Body of pancreas (tissue), 4 donors: Measurements from ENCODE around the gene NIT2. TPM values are rescaled to one million over a fixed set of nuclear protein-coding genes. Genes with fewer than 3 reads are reported as not detected.
"Not testable (repeated sequence)": the region's sequence is repeated elsewhere in the genome, so short reads cannot be mapped to it uniquely, and the experiment has no call there.

Source experiments
- ATAC-seq: fragments of 150-250 bp; one replicate; pipeline ENCODE4 v1.9.1; 2016
- DNase-seq, 4 donors: peaks; one replicate each; pipeline ENCODE4 v3.0.0-alpha.2; 2019
- H3K27ac ChIP-seq, 4 donors: fragments of 200-600 bp; sonication (generic); 1 replicate in 3 of 4; 2 replicates in 1 of 4; pipeline versions ENCODE4 v1.5.1 to v1.6.1; 2016 to 2019; ENCODE audit warnings: mild to moderate bottlenecking in 1 of 4, mixed read lengths in 1 of 4, moderate library complexity in 1 of 4
- H3K27me3 ChIP-seq, 2 donors: fragments of 200-600 bp; sonication (generic); one replicate each; pipeline ENCODE4 v1.6.0; 2016; ENCODE audit warnings: mild to moderate bottlenecking in 1 of 2
- H3K36me3 ChIP-seq, 2 donors: fragments of 200-600 bp; sonication (generic); replicated peaks in 1 of 2; 2 replicates each; pipeline ENCODE4 v1.5.1; 2016; ENCODE audit warnings: low read depth in 2 of 2; ENCODE audit not compliant: insufficient read depth in 1 of 2
- H3K4me1 ChIP-seq: fragments of 200-600 bp; sonication (generic); one replicate; pipeline ENCODE4 v1.6.0; 2016
- H3K4me3 ChIP-seq, 2 donors: fragments of 200-600 bp; sonication (generic); 1 replicate in 1 of 2; 2 replicates in 1 of 2; pipeline ENCODE4 v1.5.1; 2016 to 2019
- H3K9me3 ChIP-seq, 3 donors: fragments of 200-600 bp; sonication (generic); 1 replicate in 2 of 3; 2 replicates in 1 of 3; pipeline ENCODE4 v1.5.1; 2016
- POLR2A ChIP-seq, 3 donors: fragments of 450-650 bp; IDR thresholded peaks; one replicate each; pipeline ENCODE4 v1.6.1; 2016; ENCODE audit warnings: antibody characterized with exemption in 3 of 3, mild to moderate bottlenecking in 2 of 3
- WGBS, 2 donors: methylation state at CpG; one replicate each; pipeline ENCODE4 v1.1.5; 2017; 5-methylcytosine and 5-hydroxymethylcytosine counted together
- intact Hi-C: fragments of 100-400 bp; cut with DNase I; formaldehyde crosslinking; loops from one replicate; pipeline ENCODE4 v1.15.1; 2023
- total RNA-seq, 2 donors: library from RNA; depleted of rRNA; stranded (reverse); fragments of >200 nt; gene quantifications; one replicate each; pipeline ENCODE4 v1.1.0, GENCODE V29; 2016
- TF ChIP-seq, protein P1 (sequence below), 7 experiments: fragments of 450-650 bp in 4 of 7; fragments of 200-600 bp in 3 of 7; sonication (generic) in 3 of 7; IDR thresholded peaks; one replicate each; pipeline ENCODE4 v1.5.1; 2016 to 2019; ENCODE audit warnings: antibody characterized with exemption in 7 of 7

NIT2 gene
- total RNA-seq, 2 donors from 2014 or later, result 21.5 to 32.6 TPM

- intact Hi-C loops, result no loop called here
- DNase-seq (peak in 1 of 4 donors; percentile 15), ATAC-seq (no peak)
- Histone ChIP-seq H3K4me1 (peaks cover 13% of the 10 kb centered on the region), H3K27ac (peak overlapping the region; percentile 25 to 87 (median 86)), H3K4me3 (peak overlapping the region in 1 of 2 donors; percentile 43), H3K9me3 (no peaks in the 10 kb centered on the region), H3K36me3 (peaks cover 0 to 6% of the 10 kb centered on the region in 2 donors), H3K27me3 (no peaks in the 10 kb centered on the region)
- TF ChIP-seq POLR2A (IDR thresholded peaks at IDR 0.05), result no peak
- TF ChIP-seq, protein P1, sequence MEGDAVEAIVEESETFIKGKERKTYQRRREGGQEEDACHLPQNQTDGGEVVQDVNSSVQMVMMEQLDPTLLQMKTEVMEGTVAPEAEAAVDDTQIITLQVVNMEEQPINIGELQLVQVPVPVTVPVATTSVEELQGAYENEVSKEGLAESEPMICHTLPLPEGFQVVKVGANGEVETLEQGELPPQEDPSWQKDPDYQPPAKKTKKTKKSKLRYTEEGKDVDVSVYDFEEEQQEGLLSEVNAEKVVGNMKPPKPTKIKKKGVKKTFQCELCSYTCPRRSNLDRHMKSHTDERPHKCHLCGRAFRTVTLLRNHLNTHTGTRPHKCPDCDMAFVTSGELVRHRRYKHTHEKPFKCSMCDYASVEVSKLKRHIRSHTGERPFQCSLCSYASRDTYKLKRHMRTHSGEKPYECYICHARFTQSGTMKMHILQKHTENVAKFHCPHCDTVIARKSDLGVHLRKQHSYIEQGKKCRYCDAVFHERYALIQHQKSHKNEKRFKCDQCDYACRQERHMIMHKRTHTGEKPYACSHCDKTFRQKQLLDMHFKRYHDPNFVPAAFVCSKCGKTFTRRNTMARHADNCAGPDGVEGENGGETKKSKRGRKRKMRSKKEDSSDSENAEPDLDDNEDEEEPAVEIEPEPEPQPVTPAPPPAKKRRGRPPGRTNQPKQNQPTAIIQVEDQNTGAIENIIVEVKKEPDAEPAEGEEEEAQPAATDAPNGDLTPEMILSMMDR (IDR thresholded peaks at IDR 0.05), result no peak
- 66 to 74% methylated on average over 14 of the region's 14 CpGs for WGBS, 2 donors
Observed at GRCh38 chr3:100335434-100335833, 877 bp downstream of the NIT2 start.

- H3K36me3 ChIP-seq, H3K9me3 ChIP-seq, H3K27ac ChIP-seq, DNase-seq, H3K27me3 ChIP-seq, intact Hi-C loops, ATAC-seq, H3K4me3 ChIP-seq: not testable (repeated sequence)
- 89 to 91% methylated on average over 10 of the region's 10 CpGs for WGBS, 2 donors
- H3K4me1 ChIP-seq, result peaks cover 13% of the 10 kb centered on the region
Observed at GRCh38 chr3:100336229-100336628, 1.7 kb downstream of the NIT2 start.

DNA sequence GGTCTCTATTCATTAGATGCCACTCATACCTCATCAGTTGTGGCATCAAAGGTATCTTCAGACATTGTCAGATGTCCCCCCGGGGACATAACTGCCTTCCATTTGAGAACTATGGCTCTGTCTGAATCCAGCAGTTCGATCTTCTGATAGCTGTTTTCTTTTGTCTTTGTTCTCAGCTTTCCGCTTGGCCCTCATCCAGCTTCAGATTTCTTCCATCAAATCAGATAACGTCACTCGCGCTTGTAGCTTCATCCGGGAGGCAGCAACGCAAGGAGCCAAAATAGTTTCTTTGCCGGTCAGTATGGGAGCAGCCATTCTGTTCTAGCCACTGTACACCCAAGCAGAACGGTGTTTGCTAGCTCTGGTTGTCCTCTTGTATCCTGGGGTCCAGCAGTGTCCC, 4.4 kb downstream of the NIT2 start:
- no peaks in the 10 kb centered on the region for H3K27me3 ChIP-seq
- H3K27ac ChIP-seq, result no peak overlapping the region
- H3K4me1 ChIP-seq, result peaks cover 12% of the 10 kb centered on the region
- no peak overlapping the region for H3K4me3 ChIP-seq
- no peak for TF ChIP-seq POLR2A (IDR thresholded peaks at IDR 0.05)
- TF ChIP-seq, protein P1 (IDR thresholded peaks at IDR 0.05), result no peak
- peaks cover 5 to 9% of the 10 kb centered on the region in 2 donors for H3K36me3 ChIP-seq
- DNase-seq (no peak), ATAC-seq (no peak)
- no peaks in the 10 kb centered on the region for H3K9me3 ChIP-seq
- 86 to 94% methylated on average over 10 of the region's 10 CpGs for WGBS, 2 donors
- intact Hi-C loops, result no loop called here

- H3K36me3 ChIP-seq, result peaks cover 5 to 9% of the 10 kb centered on the region in 2 donors
Observed at GRCh38 chr3:100339786-100340185, 5.2 kb downstream of the NIT2 start.

DNA sequence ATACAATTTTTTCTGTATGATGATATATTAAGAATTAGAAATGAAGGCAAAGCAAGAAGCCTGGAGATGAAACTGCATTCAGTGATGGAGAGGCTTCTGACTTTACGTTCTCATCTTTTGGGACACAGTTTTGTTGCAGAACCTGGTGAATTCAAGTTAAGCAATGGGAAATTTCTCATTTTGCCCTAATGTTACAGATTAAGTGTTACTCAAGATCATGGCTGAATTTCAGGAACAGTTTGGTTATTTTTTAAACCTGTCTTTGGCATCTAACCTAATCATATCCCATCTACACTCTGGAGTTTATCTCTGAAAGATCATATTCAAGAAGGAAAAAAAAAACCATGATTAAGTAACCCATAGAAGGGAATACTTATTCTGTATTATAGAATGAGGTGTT, 6.0 kb downstream of the NIT2 start:
- DNase-seq (no peak), ATAC-seq (no peak)
- no peak overlapping the region for H3K27ac ChIP-seq
- no peaks in the 10 kb centered on the region for H3K9me3 ChIP-seq
- H3K4me1 ChIP-seq, result peaks cover 5% of the 10 kb centered on the region
- TF ChIP-seq, protein P1 (IDR thresholded peaks at IDR 0.05), result no peak
- no peak for TF ChIP-seq POLR2A (IDR thresholded peaks at IDR 0.05)
- 80 to 100% methylated on average over 1 of the region's 1 CpG for WGBS, 2 donors
- peaks cover 5 to 13% of the 10 kb centered on the region in 2 donors for H3K36me3 ChIP-seq
- no peaks in the 10 kb centered on the region for H3K27me3 ChIP-seq
- intact Hi-C loops, result no loop called here
- H3K4me3 ChIP-seq, result no peak overlapping the region

More at GRCh38 chr3:100339786-100340185, 5.2 kb downstream of the NIT2 start:
- Histone ChIP-seq H3K4me1 (peaks cover 9% of the 10 kb centered on the region), H3K9me3 (no peaks in the 10 kb centered on the region), H3K27me3 (no peaks in the 10 kb centered on the region), H3K4me3 (no peak overlapping the region), H3K27ac (no peak overlapping the region)
- DNase-seq (no peak), ATAC-seq (no peak)
- WGBS, 2 donors, result 96 to 99% methylated on average over 5 of the region's 5 CpGs
- no peak for TF ChIP-seq POLR2A (IDR thresholded peaks at IDR 0.05)
- TF ChIP-seq, protein P1 (IDR thresholded peaks at IDR 0.05), result no peak
- intact Hi-C loops, result no loop called here
